GM23338 (cell line): ENCODE measurements around the gene SLC22A25. TPM values are rescaled to one million over a fixed set of nuclear protein-coding genes. Genes with fewer than 3 reads are reported as not detected.

Source experiments
- ATAC-seq: fragments of 200-7000 bp; cut with Tn5 transposase; 3 replicates; pipeline ENCODE4 v1.9.1; 2020
- DNase-seq: peaks from one replicate; pipeline ENCODE4 v3.0.0-alpha.2; 2015; ENCODE audit warnings: low spot score
- H2AFZ ChIP-seq: fragments of 200-600 bp; sonication (generic); 2 replicates; pipeline ENCODE4 v1.8.0; 2016; ENCODE audit warnings: antibody characterized with exemption, mild to moderate bottlenecking, moderate library complexity
- H3F3A ChIP-seq: fragments of 200-600 bp; sonication (generic); replicated peaks from 2 replicates; pipeline ENCODE4 v1.8.0; 2017; ENCODE audit warnings: antibody characterized with exemption, mixed run types, low read depth
- H3K27ac ChIP-seq: fragments of 200-600 bp; sonication (generic); 2 replicates; pipeline ENCODE4 v1.6.1; 2016; ENCODE audit warnings: low read depth
- H3K27me3 ChIP-seq: fragments of 200-600 bp; sonication (generic); 2 replicates; pipeline ENCODE4 v1.8.0; 2016; ENCODE audit warnings: mild to moderate bottlenecking, mixed run types, moderate library complexity; ENCODE audit not compliant: insufficient read depth
- H3K36me3 ChIP-seq: fragments of 200-600 bp; sonication (generic); 2 replicates; pipeline ENCODE4 v1.8.0; 2016; ENCODE audit warnings: mild to moderate bottlenecking; ENCODE audit not compliant: insufficient read depth
- H3K4me1 ChIP-seq: fragments of 200-600 bp; sonication (generic); 2 replicates; pipeline ENCODE4 v1.8.0; 2016; ENCODE audit warnings: mild to moderate bottlenecking, moderate library complexity; ENCODE audit not compliant: insufficient read depth
- H3K4me2 ChIP-seq: fragments of 200-600 bp; sonication (generic); 2 replicates; pipeline ENCODE4 v1.7.1; 2017; ENCODE audit warnings: mixed run types
- H3K4me3 ChIP-seq: fragments of 200-600 bp; sonication (generic); 2 replicates; pipeline ENCODE4 v1.6.1; 2016; ENCODE audit warnings: mixed run types
- H3K79me2 ChIP-seq: fragments of 200-600 bp; sonication (generic); replicated peaks from 2 replicates; pipeline ENCODE4 v1.8.0; 2017; ENCODE audit warnings: mild to moderate bottlenecking; ENCODE audit not compliant: insufficient read depth
- H3K9me2 ChIP-seq: fragments of 200-600 bp; sonication (generic); 2 replicates; pipeline ENCODE4 v1.8.0; 2017; ENCODE audit not compliant: insufficient read depth
- H4K20me1 ChIP-seq: fragments of 200-600 bp; sonication (generic); replicated peaks from 2 replicates; pipeline ENCODE4 v1.8.0; 2017; ENCODE audit warnings: mild to moderate bottlenecking; ENCODE audit not compliant: insufficient read depth
- H3K27ac Mint-ChIP-seq: 2 replicates; pipeline ENCODE4 v1.8.0; 2020; ENCODE audit warnings: inconsistent platforms, mild to moderate bottlenecking, moderate library complexity, mixed read lengths
- H3K27me3 Mint-ChIP-seq: 3 replicates; pipeline ENCODE4 v1.8.0; 2022; ENCODE audit warnings: low read depth, mild to moderate bottlenecking, moderate library complexity, mixed read lengths, inconsistent platforms; ENCODE audit not compliant: insufficient read depth, poor library complexity
- H3K36me3 Mint-ChIP-seq: 3 replicates; pipeline ENCODE4 v1.8.0; 2021; ENCODE audit warnings: low read depth, mild to moderate bottlenecking, inconsistent platforms, moderate library complexity, mixed read lengths
- H3K4me1 Mint-ChIP-seq: 3 replicates; pipeline ENCODE4 v1.8.0; 2020; ENCODE audit warnings: mild to moderate bottlenecking, inconsistent platforms, mixed read lengths
- H3K4me3 Mint-ChIP-seq: 3 replicates; pipeline ENCODE4 v1.8.0; 2021; ENCODE audit warnings: moderate library complexity, mild to moderate bottlenecking, inconsistent platforms, mixed read lengths
- H3K9me3 Mint-ChIP-seq: 3 replicates; pipeline ENCODE4 v1.8.0; 2020; ENCODE audit warnings: moderate library complexity, mild to moderate bottlenecking, inconsistent platforms, mixed read lengths
- CREB1 ChIP-seq: fragments of 250-450 bp; sonication (Bioruptor Pico); IDR thresholded peaks from 2 replicates; pipeline ENCODE4 v1.5.0; 2020; ENCODE audit warnings: low read depth, mild to moderate bottlenecking, moderate library complexity
- EZH2 ChIP-seq: fragments of 200-600 bp; sonication (generic); IDR thresholded peaks from one replicate; pipeline ENCODE4 v1.8.0; 2017; ENCODE audit warnings: antibody characterized with exemption, mild to moderate bottlenecking, low read depth; ENCODE audit not compliant: unreplicated experiment
- EZH2phosphoT487 ChIP-seq: fragments of 200-600 bp; sonication (generic); IDR thresholded peaks from one replicate; pipeline ENCODE4 v1.8.1; 2018; ENCODE audit warnings: antibody characterized with exemption; ENCODE audit not compliant: unreplicated experiment
- JUNB ChIP-seq: IDR thresholded peaks from one replicate; pipeline ENCODE4 v1.6.1; 2016; ENCODE audit warnings: antibody characterized with exemption; ENCODE audit not compliant: unreplicated experiment
- NANOG ChIP-seq: IDR thresholded peaks from 2 replicates; pipeline ENCODE4 v1.6.1; 2016; ENCODE audit warnings: antibody characterized with exemption, borderline replicate concordance
- POLR2AphosphoS5 ChIP-seq: IDR thresholded peaks from 2 replicates; pipeline ENCODE4 v1.6.1; 2016; ENCODE audit warnings: antibody characterized with exemption, low read depth
- STAT1 ChIP-seq: IDR thresholded peaks from one replicate; pipeline ENCODE4 v1.6.1; 2016; ENCODE audit warnings: antibody characterized with exemption; ENCODE audit not compliant: unreplicated experiment
- ZNF114 ChIP-seq: fragments of 250-450 bp; sonication (Bioruptor Pico); IDR thresholded peaks from 2 replicates; pipeline ENCODE4 v1.5.0; 2020; ENCODE audit warnings: mild to moderate bottlenecking, moderate library complexity
- ZNF331 ChIP-seq: fragments of 250-450 bp; sonication (Bioruptor Pico); IDR thresholded peaks from 2 replicates; pipeline ENCODE4 v1.5.0; 2020; ENCODE audit warnings: low read depth, mild to moderate bottlenecking, moderate library complexity
- polyA plus RNA-seq: library from polyadenylated mRNA; unstranded; fragments of >200 nt; fragmentation: Nextera tagmentation; extraction: Ambion mirVana; gene quantifications from 2 replicates; pipeline ENCODE4 v1.2.1, GENCODE V29; 2016
- total RNA-seq: library from RNA; depleted of rRNA; stranded (reverse); fragments of >200 nt; shearing (Covaris generic); gene quantifications from 2 replicates; pipeline ENCODE4 v1.2.3, GENCODE V29; 2014
- TF ChIP-seq, protein P1 (sequence below): IDR thresholded peaks from 2 replicates; pipeline ENCODE4 v1.6.1; 2016; ENCODE audit warnings: antibody characterized with exemption
- TF ChIP-seq, protein P2 (sequence below): IDR thresholded peaks from one replicate; pipeline ENCODE4 v1.6.1; 2018; ENCODE audit warnings: antibody characterized with exemption; ENCODE audit not compliant: unreplicated experiment
- TF ChIP-seq, protein P3 (sequence below), 2 experiments: fragments of 200-600 bp in 1 of 2; sonication (generic) in 1 of 2; conservative IDR thresholded peaks; 2 replicates each; pipeline versions ENCODE4 v1.5.1 to v1.6.1; 2016 to 2017; ENCODE audit warnings: antibody characterized with exemption in 2 of 2, low read depth in 2 of 2, mild to moderate bottlenecking in 2 of 2, moderate library complexity in 1 of 2
- TF ChIP-seq, protein P4 (sequence below): fragments of 250-450 bp; sonication (Bioruptor Pico); IDR thresholded peaks from 2 replicates; pipeline ENCODE4 v1.5.0; 2020; ENCODE audit warnings: mild to moderate bottlenecking, moderate library complexity

SLC22A25 gene
- total and polyA plus RNA-seq, 2 experiments from 2014 or later, result not detected

DNA sequence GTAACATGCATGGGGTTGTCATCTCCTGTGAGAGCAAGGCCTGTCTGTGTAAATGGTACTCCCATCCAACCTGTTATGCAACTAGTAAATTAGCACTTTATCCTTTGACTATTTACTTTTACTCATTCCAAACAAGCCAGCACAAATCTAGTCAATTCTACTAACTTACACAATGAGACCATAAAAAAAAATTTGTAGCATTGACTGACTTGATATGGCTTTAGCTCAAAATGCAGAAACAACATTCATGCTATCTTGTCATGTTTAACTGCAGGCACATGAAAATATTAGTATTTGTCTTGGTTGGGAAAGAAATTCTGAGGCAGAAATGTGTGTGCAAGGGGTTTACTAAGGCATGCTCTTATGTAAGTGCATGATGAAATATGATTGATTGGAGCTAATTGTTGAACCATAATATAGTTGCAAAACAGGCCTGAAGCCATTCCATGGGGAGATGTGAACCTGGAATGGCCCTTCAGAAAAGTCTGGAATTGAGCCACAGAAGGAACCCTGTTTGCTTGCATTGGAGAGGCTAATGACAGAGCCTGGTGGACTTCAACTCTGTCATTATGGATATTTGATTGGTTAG, 2.5 kb downstream of the SLC22A25 start:
- no peak for ATAC-seq
- Histone ChIP-seq H3K9me2 (peaks cover 6% of the 10 kb centered on the region), H3K36me3 (peaks cover 4% of the 10 kb centered on the region; the same call in 1 of the 2 replicates), H3K27ac (no peak overlapping the region), H3K4me1 (peaks cover 5% of the 10 kb centered on the region; the same call in 1 of the 2 replicates), H3K4me3 (no peak overlapping the region), H3K27me3 (no peaks in the 10 kb centered on the region), H3K4me2 (no peak overlapping the region), H2AFZ (no peak overlapping the region), H3F3A (no peaks in the 10 kb centered on the region), H3K79me2 (no peaks in the 10 kb centered on the region), H4K20me1 (no peaks in the 10 kb centered on the region)
- peaks cover 6% of the 10 kb centered on the region; the same call in 2 of the 3 replicates for H3K4me1 Mint-ChIP-seq
- H3K27ac Mint-ChIP-seq, result no peak overlapping the region
- peaks cover 24% of the 10 kb centered on the region for H3K9me3 Mint-ChIP-seq
- no peak for TF ChIP-seq EZH2
- no peak for TF ChIP-seq POLR2AphosphoS5
- TF ChIP-seq, protein P1, sequence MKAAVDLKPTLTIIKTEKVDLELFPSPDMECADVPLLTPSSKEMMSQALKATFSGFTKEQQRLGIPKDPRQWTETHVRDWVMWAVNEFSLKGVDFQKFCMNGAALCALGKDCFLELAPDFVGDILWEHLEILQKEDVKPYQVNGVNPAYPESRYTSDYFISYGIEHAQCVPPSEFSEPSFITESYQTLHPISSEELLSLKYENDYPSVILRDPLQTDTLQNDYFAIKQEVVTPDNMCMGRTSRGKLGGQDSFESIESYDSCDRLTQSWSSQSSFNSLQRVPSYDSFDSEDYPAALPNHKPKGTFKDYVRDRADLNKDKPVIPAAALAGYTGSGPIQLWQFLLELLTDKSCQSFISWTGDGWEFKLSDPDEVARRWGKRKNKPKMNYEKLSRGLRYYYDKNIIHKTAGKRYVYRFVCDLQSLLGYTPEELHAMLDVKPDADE, result no peak
- TF ChIP-seq, protein P2, sequence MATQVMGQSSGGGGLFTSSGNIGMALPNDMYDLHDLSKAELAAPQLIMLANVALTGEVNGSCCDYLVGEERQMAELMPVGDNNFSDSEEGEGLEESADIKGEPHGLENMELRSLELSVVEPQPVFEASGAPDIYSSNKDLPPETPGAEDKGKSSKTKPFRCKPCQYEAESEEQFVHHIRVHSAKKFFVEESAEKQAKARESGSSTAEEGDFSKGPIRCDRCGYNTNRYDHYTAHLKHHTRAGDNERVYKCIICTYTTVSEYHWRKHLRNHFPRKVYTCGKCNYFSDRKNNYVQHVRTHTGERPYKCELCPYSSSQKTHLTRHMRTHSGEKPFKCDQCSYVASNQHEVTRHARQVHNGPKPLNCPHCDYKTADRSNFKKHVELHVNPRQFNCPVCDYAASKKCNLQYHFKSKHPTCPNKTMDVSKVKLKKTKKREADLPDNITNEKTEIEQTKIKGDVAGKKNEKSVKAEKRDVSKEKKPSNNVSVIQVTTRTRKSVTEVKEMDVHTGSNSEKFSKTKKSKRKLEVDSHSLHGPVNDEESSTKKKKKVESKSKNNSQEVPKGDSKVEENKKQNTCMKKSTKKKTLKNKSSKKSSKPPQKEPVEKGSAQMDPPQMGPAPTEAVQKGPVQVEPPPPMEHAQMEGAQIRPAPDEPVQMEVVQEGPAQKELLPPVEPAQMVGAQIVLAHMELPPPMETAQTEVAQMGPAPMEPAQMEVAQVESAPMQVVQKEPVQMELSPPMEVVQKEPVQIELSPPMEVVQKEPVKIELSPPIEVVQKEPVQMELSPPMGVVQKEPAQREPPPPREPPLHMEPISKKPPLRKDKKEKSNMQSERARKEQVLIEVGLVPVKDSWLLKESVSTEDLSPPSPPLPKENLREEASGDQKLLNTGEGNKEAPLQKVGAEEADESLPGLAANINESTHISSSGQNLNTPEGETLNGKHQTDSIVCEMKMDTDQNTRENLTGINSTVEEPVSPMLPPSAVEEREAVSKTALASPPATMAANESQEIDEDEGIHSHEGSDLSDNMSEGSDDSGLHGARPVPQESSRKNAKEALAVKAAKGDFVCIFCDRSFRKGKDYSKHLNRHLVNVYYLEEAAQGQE, result no peak
- TF ChIP-seq, protein P3, sequence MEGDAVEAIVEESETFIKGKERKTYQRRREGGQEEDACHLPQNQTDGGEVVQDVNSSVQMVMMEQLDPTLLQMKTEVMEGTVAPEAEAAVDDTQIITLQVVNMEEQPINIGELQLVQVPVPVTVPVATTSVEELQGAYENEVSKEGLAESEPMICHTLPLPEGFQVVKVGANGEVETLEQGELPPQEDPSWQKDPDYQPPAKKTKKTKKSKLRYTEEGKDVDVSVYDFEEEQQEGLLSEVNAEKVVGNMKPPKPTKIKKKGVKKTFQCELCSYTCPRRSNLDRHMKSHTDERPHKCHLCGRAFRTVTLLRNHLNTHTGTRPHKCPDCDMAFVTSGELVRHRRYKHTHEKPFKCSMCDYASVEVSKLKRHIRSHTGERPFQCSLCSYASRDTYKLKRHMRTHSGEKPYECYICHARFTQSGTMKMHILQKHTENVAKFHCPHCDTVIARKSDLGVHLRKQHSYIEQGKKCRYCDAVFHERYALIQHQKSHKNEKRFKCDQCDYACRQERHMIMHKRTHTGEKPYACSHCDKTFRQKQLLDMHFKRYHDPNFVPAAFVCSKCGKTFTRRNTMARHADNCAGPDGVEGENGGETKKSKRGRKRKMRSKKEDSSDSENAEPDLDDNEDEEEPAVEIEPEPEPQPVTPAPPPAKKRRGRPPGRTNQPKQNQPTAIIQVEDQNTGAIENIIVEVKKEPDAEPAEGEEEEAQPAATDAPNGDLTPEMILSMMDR (conservative IDR thresholded peaks at IDR 0.05; ENCODE audit: low read depth in 2 of 2), result no peak
- TF ChIP-seq JUNB, result no peak
- TF ChIP-seq ZNF114 (CRISPR knock-in tag), result no peak
- no peak for TF ChIP-seq EZH2phosphoT487
- no peak for TF ChIP-seq ZNF331 (CRISPR knock-in tag)
- TF ChIP-seq NANOG, result no peak
- TF ChIP-seq STAT1, result no peak
- TF ChIP-seq, protein P4, sequence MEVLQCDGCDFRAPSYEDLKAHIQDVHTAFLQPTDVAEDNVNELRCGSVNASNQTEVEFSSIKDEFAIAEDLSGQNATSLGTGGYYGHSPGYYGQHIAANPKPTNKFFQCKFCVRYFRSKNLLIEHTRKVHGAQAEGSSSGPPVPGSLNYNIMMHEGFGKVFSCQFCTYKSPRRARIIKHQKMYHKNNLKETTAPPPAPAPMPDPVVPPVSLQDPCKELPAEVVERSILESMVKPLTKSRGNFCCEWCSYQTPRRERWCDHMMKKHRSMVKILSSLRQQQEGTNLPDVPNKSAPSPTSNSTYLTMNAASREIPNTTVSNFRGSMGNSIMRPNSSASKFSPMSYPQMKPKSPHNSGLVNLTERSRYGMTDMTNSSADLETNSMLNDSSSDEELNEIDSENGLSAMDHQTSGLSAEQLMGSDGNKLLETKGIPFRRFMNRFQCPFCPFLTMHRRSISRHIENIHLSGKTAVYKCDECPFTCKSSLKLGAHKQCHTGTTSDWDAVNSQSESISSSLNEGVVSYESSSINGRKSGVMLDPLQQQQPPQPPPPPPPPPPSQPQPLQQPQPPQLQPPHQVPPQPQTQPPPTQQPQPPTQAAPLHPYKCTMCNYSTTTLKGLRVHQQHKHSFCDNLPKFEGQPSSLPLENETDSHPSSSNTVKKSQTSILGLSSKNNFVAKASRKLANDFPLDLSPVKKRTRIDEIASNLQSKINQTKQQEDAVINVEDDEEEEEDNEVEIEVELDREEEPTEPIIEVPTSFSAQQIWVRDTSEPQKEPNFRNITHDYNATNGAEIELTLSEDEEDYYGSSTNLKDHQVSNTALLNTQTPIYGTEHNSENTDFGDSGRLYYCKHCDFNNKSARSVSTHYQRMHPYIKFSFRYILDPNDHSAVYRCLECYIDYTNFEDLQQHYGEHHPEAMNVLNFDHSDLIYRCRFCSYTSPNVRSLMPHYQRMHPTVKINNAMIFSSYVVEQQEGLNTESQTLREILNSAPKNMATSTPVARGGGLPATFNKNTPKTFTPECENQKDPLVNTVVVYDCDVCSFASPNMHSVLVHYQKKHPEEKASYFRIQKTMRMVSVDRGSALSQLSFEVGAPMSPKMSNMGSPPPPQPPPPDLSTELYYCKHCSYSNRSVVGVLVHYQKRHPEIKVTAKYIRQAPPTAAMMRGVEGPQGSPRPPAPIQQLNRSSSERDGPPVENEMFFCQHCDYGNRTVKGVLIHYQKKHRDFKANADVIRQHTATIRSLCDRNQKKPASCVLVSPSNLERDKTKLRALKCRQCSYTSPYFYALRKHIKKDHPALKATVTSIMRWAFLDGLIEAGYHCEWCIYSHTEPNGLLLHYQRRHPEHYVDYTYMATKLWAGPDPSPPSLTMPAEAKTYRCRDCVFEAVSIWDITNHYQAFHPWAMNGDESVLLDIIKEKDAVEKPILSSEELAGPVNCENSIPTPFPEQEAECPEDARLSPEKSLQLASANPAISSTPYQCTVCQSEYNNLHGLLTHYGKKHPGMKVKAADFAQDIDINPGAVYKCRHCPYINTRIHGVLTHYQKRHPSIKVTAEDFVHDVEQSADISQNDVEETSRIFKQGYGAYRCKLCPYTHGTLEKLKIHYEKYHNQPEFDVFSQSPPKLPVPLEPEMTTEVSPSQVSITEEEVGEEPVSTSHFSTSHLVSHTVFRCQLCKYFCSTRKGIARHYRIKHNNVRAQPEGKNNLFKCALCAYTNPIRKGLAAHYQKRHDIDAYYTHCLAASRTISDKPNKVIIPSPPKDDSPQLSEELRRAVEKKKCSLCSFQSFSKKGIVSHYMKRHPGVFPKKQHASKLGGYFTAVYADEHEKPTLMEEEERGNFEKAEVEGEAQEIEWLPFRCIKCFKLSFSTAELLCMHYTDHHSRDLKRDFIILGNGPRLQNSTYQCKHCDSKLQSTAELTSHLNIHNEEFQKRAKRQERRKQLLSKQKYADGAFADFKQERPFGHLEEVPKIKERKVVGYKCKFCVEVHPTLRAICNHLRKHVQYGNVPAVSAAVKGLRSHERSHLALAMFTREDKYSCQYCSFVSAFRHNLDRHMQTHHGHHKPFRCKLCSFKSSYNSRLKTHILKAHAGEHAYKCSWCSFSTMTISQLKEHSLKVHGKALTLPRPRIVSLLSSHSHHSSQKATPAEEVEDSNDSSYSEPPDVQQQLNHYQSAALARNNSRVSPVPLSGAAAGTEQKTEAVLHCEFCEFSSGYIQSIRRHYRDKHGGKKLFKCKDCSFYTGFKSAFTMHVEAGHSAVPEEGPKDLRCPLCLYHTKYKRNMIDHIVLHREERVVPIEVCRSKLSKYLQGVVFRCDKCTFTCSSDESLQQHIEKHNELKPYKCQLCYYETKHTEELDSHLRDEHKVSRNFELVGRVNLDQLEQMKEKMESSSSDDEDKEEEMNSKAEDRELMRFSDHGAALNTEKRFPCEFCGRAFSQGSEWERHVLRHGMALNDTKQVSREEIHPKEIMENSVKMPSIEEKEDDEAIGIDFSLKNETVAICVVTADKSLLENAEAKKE (CRISPR knock-in tag), result no peak
- TF ChIP-seq CREB1 (CRISPR knock-in tag), result no peak
- no peak for DNase-seq
- H3K27me3 Mint-ChIP-seq, result peaks cover 3% of the 10 kb centered on the region
- H3K36me3 Mint-ChIP-seq, result peaks cover 10% of the 10 kb centered on the region
- no peak overlapping the region for H3K4me3 Mint-ChIP-seq
